NCI-H1694 treated with DMSO at 0.1 percent for 48 hours (cell line): ENCODE data around the gene EFCAB8.
"Not testable (repeated sequence)": the region's sequence is repeated elsewhere in the genome, so short reads cannot be mapped to it uniquely, and the experiment has no call there.

Experiments used
- DNase-seq: peaks from one replicate; lab custom pipeline; 2025; lab: John Stamatoyannopoulos, UW

EFCAB8 gene

GRCh38 chr20:32842688-32843524, 15.8 kb upstream of the EFCAB8 start:
- no peak for DNase-seq

- no peak for DNase-seq
Observed at GRCh38 chr20:32845786-32846185, 12.9 kb upstream of the EFCAB8 start.

GRCh38 chr20:32846852-32847251, 11.9 kb upstream of the EFCAB8 start:
- no peak for DNase-seq

GRCh38 chr20:32847964-32848363, 10.8 kb upstream of the EFCAB8 start:
- DNase-seq, result no peak

GRCh38 chr20:32848846-32849245, 9.9 kb upstream of the EFCAB8 start:
- no peak for DNase-seq

GRCh38 chr20:32849577-32849976, 9.1 kb upstream of the EFCAB8 start:
- DNase-seq, result no peak

- DNase-seq, result no peak
Observed at GRCh38 chr20:32855387-32855786, 3.3 kb upstream of the EFCAB8 start.

- no peak for DNase-seq
Observed at GRCh38 chr20:32858189-32858588, 534 bp upstream of the EFCAB8 start.

- no peak for DNase-seq
Observed at GRCh38 chr20:32861446-32861845, 2.7 kb downstream of the EFCAB8 start.

GRCh38 chr20:32869562-32869961, 10.8 kb downstream of the EFCAB8 start:
- no peak for DNase-seq

- not testable (repeated sequence) for DNase-seq
Observed at GRCh38 chr20:32870526-32870925, 11.8 kb downstream of the EFCAB8 start.

GRCh38 chr20:32870985-32871384, 12.3 kb downstream of the EFCAB8 start:
- DNase-seq, result no peak

- no peak for DNase-seq
Observed at GRCh38 chr20:32871627-32872160, 13.0 kb downstream of the EFCAB8 start.

- no peak for DNase-seq
Observed at GRCh38 chr20:32872266-32872665, 13.5 kb downstream of the EFCAB8 start.

- DNase-seq, result no peak
Observed at GRCh38 chr20:32875673-32876072, 16.9 kb downstream of the EFCAB8 start.

GRCh38 chr20:32877507-32877906, 18.8 kb downstream of the EFCAB8 start:
- no peak for DNase-seq

- DNase-seq, result no peak
Observed at GRCh38 chr20:32878820-32879219, 20.1 kb downstream of the EFCAB8 start.

GRCh38 chr20:32879538-32879937, 20.8 kb downstream of the EFCAB8 start:
- no peak for DNase-seq

GRCh38 chr20:32880635-32881034, 21.9 kb downstream of the EFCAB8 start:
- no peak for DNase-seq

- no peak for DNase-seq
Observed at GRCh38 chr20:32883081-32883480, 24.4 kb downstream of the EFCAB8 start.

GRCh38 chr20:32885185-32885584, 26.5 kb downstream of the EFCAB8 start:
- DNase-seq, result no peak

GRCh38 chr20:32885952-32886351, 27.2 kb downstream of the EFCAB8 start:
- DNase-seq, result no peak

GRCh38 chr20:32886652-32887051, 27.9 kb downstream of the EFCAB8 start:
- DNase-seq, result no peak

GRCh38 chr20:32887492-32887891, 28.8 kb downstream of the EFCAB8 start:
- no peak for DNase-seq
